ENCODE data around the gene CNKSR3. TPM values are rescaled to one million over a fixed set of nuclear protein-coding genes. Genes with fewer than 3 reads are reported as not detected.

The CNKSR3 gene
- total and polyA plus RNA-seq, 2 experiments from 2014 or later: 1.9 to 5.7 TPM

GRCh38 chr6:154468760-154469159 is 41.7 kb downstream of the CNKSR3 start:
- Mint-ChIP-seq H3K4me3 (no peak overlapping the region), H3K27ac (no peak overlapping the region), H3K27me3 (ENCODE audit: insufficient read depth, low read depth, poor library complexity) (peaks cover 4% of the 10 kb centered on the region), H3K4me1 (no peaks in the 10 kb centered on the region), H3K36me3 (ENCODE audit: low read depth) (peaks cover 6% of the 10 kb centered on the region; the same call in 2 of the 3 replicates), H3K9me3 (peaks cover 7% of the 10 kb centered on the region; the same call in 2 of the 3 replicates)
- Histone ChIP-seq H3K79me2 (replicated peaks; ENCODE audit: insufficient read depth) (no peaks in the 10 kb centered on the region; the same call in 1 of the 2 replicates), H3K4me1 (ENCODE audit: insufficient read depth) (no peaks in the 10 kb centered on the region), H3F3A (replicated peaks; ENCODE audit: low read depth) (no peaks in the 10 kb centered on the region), H3K27ac (ENCODE audit: low read depth) (no peak overlapping the region), H3K4me3 (no peak overlapping the region), H3K4me2 (no peak overlapping the region), H4K20me1 (replicated peaks; ENCODE audit: insufficient read depth) (no peaks in the 10 kb centered on the region), H2AFZ (no peak overlapping the region), H3K36me3 (ENCODE audit: insufficient read depth) (no peaks in the 10 kb centered on the region), H3K9me2 (ENCODE audit: insufficient read depth) (0 out of 2 replicates have a peak, but pooled peaks cover 2% of the 10 kb centered on the region), H3K27me3 (ENCODE audit: insufficient read depth) (no peaks in the 10 kb centered on the region)
- DNase-seq (ENCODE audit: low spot score) (no peak), ATAC-seq (no peak)
- TF ChIP-seq ZNF462 (CRISPR knock-in tag; IDR thresholded peaks at IDR 0.05) (no peak), CREB1 (CRISPR knock-in tag; IDR thresholded peaks at IDR 0.05; ENCODE audit: low read depth) (no peak), STAT1 (IDR thresholded peaks at IDR 0.05; ENCODE audit: unreplicated experiment) (no peak), ZNF331 (CRISPR knock-in tag; IDR thresholded peaks at IDR 0.05; ENCODE audit: low read depth) (no peak), EZH2phosphoT487 (IDR thresholded peaks at IDR 0.05; ENCODE audit: unreplicated experiment) (no peak), REST (IDR thresholded peaks at IDR 0.05; ENCODE audit: unreplicated experiment) (no peak), NANOG (IDR thresholded peaks at IDR 0.05; ENCODE audit: borderline replicate concordance) (no peak), JUNB (IDR thresholded peaks at IDR 0.05; ENCODE audit: unreplicated experiment) (no peak), ZNF114 (CRISPR knock-in tag; IDR thresholded peaks at IDR 0.05) (no peak), EZH2 (IDR thresholded peaks at IDR 0.05; ENCODE audit: low read depth, unreplicated experiment) (no peak), CTCF (conservative IDR thresholded peaks at IDR 0.05; ENCODE audit: low read depth in 2 of 2) (no peak), ETS1 (IDR thresholded peaks at IDR 0.05) (no peak), POLR2AphosphoS5 (IDR thresholded peaks at IDR 0.05; ENCODE audit: low read depth) (no peak)

Data from GM23338 (cell line).